ENCODE measurements around the gene PTPRR.

The PTPRR gene

DNA sequence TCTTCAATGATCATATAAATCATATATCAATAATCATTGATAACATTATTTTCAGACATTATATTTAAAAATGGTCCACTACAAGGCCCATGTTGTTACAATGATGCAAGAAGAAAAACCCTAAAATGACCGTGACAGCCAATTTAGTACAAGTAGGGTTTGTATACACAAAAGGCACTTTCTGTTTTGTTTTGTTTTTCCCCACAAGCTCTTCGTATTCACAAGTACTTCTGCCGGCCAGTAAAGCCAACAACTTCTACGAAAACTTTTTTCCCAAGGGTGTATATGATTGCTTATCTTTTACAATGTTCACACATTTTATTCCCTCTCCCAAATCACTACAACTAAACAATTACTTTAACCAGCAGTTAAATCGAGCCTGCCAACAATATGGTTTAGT is 292.9 kb downstream of the PTPRR start:
- no peak for DNase-seq (ENCODE audit: extremely low spot score)
- POLR2A ChIA-PET, result no interaction called here
- no peak for TF ChIP-seq FOXK2 (IDR thresholded peaks at IDR 0.05)
- TF ChIP-seq HDGF (IDR thresholded peaks at IDR 0.05; ENCODE audit: borderline replicate concordance), result no peak
- no peak for TF ChIP-seq ELF4 (IDR thresholded peaks at IDR 0.05)
- TF ChIP-seq CTBP1 (IDR thresholded peaks at IDR 0.05; ENCODE audit: borderline replicate concordance), result no peak
- no peak for TF ChIP-seq SUZ12 (IDR thresholded peaks at IDR 0.05)
- TF ChIP-seq ZNF384 (IDR thresholded peaks at IDR 0.05), result no peak
- no peak for TF ChIP-seq BHLHE40 (IDR thresholded peaks at IDR 0.05; ENCODE audit: borderline replicate concordance)
- no peak for TF ChIP-seq L3MBTL2 (conservative IDR thresholded peaks at IDR 0.05)
- TF ChIP-seq SP1 (IDR thresholded peaks at IDR 0.05), result no peak
- CTCF ChIA-PET, result no interaction called here

DNA sequence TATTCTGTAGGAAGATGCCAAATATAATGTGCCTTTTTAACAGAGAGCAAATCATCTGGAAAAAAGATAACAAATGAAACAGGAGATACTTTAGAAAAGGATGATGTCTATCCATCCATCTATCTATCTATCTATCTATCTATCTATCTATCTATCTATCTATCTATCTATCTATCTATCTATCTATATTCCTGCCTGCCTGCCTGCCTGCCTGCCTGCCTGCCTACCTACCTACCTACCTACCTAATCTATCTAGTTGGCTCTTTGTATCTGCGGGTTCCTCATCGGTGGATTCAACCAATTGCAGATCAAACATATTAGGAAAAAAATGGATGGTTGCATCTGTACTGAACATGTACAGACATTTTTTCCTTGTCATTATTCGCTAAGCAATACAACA is 294.4 kb downstream of the PTPRR start:
- TF ChIP-seq, protein P1, sequence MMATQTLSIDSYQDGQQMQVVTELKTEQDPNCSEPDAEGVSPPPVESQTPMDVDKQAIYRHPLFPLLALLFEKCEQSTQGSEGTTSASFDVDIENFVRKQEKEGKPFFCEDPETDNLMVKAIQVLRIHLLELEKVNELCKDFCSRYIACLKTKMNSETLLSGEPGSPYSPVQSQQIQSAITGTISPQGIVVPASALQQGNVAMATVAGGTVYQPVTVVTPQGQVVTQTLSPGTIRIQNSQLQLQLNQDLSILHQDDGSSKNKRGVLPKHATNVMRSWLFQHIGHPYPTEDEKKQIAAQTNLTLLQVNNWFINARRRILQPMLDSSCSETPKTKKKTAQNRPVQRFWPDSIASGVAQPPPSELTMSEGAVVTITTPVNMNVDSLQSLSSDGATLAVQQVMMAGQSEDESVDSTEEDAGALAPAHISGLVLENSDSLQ (IDR thresholded peaks at IDR 0.05), result no peak
- ChIA-PET POLR2A (no interaction called here), CTCF (no interaction called here)

DNA sequence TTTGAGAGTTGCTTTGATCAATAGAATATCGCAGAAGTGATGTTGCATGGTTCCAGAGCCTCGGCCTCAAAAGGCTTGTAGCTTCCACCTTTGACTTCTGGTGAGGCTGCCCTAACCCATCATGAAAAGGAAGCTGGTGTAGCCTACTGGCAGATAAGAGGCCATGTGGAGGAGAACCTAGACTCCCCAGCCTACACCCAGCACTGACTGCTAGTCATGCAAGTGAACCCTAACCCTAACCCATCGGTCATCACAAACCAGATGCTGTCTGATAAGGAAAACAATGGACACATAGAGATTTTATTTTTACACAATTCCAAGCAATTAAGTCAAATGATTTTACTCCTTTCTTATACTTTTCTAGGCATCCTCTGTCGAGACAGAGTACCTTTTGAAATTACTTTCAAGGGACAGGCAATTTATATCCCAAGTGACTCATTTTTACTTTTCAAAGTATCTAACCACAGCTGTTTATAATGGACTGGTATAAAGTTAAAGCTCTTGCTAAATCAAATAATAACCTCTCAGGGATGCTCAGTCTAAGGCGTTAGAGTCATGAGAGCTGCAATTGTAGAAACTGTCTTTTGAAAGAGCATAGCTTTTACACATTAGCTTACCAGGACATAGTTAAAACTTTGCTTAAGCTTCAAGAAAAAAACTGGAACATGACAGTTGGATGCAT is 300.9 kb downstream of the PTPRR start:
- no peak for DNase-seq (ENCODE audit: extremely low spot score)
- POLR2A ChIA-PET, result no interaction called here
- CTCF ChIA-PET, result no interaction called here
- TF ChIP-seq CTBP1 (IDR thresholded peaks at IDR 0.05; ENCODE audit: borderline replicate concordance) (no peak), LEF1 (IDR thresholded peaks at IDR 0.05; ENCODE audit: borderline replicate concordance) (no peak), FOXA1 (IDR thresholded peaks at IDR 0.05) (no peak), BHLHE40 (IDR thresholded peaks at IDR 0.05; ENCODE audit: borderline replicate concordance) (no peak), FOXM1 (IDR thresholded peaks at IDR 0.05; ENCODE audit: borderline replicate concordance) (no peak), SUZ12 (IDR thresholded peaks at IDR 0.05) (no peak), HDGF (IDR thresholded peaks at IDR 0.05; ENCODE audit: borderline replicate concordance) (no peak), TARDBP (IDR thresholded peaks at IDR 0.05) (no peak), ARNT (IDR thresholded peaks at IDR 0.05) (no peak)
- TF ChIP-seq, protein P1 (IDR thresholded peaks at IDR 0.05), result no peak

More for the DNA sequence above, 294.4 kb downstream of the PTPRR start:
- no peak for DNase-seq (ENCODE audit: extremely low spot score)

DNA sequence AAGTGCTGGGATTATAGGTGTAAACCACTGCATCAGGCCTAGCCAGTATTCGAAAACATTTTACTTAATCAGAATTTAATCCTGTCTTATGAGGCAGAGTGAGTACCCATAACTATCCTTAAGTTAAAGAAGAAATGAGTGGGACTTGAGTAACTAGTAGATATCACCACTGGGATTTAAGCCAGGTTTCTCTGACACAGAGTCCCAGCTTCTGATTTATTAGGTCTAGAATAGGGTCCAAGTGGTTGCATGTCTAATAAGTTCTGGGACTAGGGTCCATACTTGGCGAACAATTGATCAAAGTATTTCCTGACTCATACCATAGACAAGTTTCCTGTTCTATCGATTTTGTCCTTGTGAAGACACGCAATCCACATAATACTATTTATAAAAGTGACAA is 302.2 kb downstream of the PTPRR start:
- TF ChIP-seq LEF1 (IDR thresholded peaks at IDR 0.05; ENCODE audit: borderline replicate concordance) (no peak), FOXM1 (IDR thresholded peaks at IDR 0.05; ENCODE audit: borderline replicate concordance) (no peak), SUZ12 (IDR thresholded peaks at IDR 0.05) (no peak), TARDBP (IDR thresholded peaks at IDR 0.05) (no peak), HDGF (IDR thresholded peaks at IDR 0.05; ENCODE audit: borderline replicate concordance) (no peak), BHLHE40 (IDR thresholded peaks at IDR 0.05; ENCODE audit: borderline replicate concordance) (no peak), ARNT (IDR thresholded peaks at IDR 0.05) (no peak), FOXK2 (IDR thresholded peaks at IDR 0.05) (no peak), NFRKB (IDR thresholded peaks at IDR 0.05) (no peak), SP1 (IDR thresholded peaks at IDR 0.05) (no peak), ZNF384 (IDR thresholded peaks at IDR 0.05) (no peak), ELF4 (IDR thresholded peaks at IDR 0.05) (no peak), L3MBTL2 (conservative IDR thresholded peaks at IDR 0.05) (no peak), FOXA1 (IDR thresholded peaks at IDR 0.05) (no peak), CTBP1 (IDR thresholded peaks at IDR 0.05; ENCODE audit: borderline replicate concordance) (no peak)
- TF ChIP-seq, protein P1 (IDR thresholded peaks at IDR 0.05), result no peak
- no peak for DNase-seq (ENCODE audit: extremely low spot score)
- ChIA-PET CTCF (no interaction called here), POLR2A (no interaction called here)

DNA sequence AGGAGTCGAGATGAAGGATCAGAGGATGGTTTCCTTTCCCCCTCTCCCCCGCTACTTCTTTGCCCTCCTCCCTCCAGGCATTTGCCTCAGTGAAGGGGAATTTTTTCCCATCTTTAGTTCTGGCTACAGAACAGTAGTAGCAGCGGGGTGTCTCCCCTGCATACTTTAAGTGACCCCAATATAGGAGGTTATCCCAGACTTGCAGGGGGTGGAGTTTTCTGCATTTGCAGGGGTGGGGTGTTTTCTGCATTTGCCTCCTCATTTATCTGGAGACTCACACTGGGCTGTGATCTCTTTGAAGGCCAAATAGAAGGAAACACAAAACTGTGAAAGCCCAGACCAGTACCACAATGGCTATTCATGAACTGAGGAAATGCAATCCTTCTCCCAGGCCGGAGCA is 303.1 kb downstream of the PTPRR start:
- ChIA-PET POLR2A (no interaction called here), CTCF (no interaction called here)
- no peak for DNase-seq (ENCODE audit: extremely low spot score)
- no peak for TF ChIP-seq HDGF (IDR thresholded peaks at IDR 0.05; ENCODE audit: borderline replicate concordance)
- no peak for TF ChIP-seq SUZ12 (IDR thresholded peaks at IDR 0.05)
- TF ChIP-seq TARDBP (IDR thresholded peaks at IDR 0.05), result no peak
- no peak for TF ChIP-seq FOXM1 (IDR thresholded peaks at IDR 0.05; ENCODE audit: borderline replicate concordance)
- TF ChIP-seq ELF4 (IDR thresholded peaks at IDR 0.05), result no peak
- TF ChIP-seq NFRKB (IDR thresholded peaks at IDR 0.05), result no peak
- no peak for TF ChIP-seq ARNT (IDR thresholded peaks at IDR 0.05)
- TF ChIP-seq BHLHE40 (IDR thresholded peaks at IDR 0.05; ENCODE audit: borderline replicate concordance), result no peak
- no peak for TF ChIP-seq LEF1 (IDR thresholded peaks at IDR 0.05; ENCODE audit: borderline replicate concordance)
- no peak for TF ChIP-seq SP1 (IDR thresholded peaks at IDR 0.05)

DNA sequence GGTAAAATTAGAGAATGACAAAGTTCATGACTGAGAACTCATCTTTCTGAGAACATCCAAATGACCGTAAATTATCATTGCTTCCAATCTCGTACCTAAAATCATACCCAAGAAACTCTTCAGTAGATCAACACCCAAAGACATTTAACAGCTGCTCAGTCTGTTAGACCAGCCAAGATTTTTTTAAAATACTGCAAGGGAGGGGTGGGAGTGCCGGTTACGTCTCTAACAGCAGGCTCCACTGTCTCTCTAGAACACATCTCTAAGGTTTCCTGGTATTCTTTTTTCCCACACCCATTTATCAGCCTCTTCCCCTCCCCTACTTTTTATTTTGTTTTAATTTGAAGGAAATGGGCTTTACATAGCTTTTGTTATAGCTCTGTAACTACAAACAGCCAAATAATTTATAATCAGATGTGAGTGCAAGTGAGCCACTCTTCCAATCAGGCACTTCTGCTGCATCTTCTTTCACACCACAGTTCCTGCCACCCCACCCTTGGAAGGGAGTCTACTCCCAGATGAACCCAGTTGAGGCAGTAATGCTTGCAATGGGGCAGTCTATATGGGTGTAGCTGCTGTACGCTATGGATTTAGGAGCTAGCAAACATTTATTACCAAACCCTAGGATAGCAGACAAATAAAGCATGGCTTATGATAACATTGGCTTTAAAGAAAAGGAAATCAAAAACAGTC is 305.2 kb downstream of the PTPRR start:
- no peak for TF ChIP-seq LEF1 (IDR thresholded peaks at IDR 0.05; ENCODE audit: borderline replicate concordance)
- no peak for TF ChIP-seq HDGF (IDR thresholded peaks at IDR 0.05; ENCODE audit: borderline replicate concordance)
- TF ChIP-seq ZNF384 (IDR thresholded peaks at IDR 0.05), result no peak
- ChIA-PET CTCF (no interaction called here), POLR2A (no interaction called here)
- no peak for DNase-seq (ENCODE audit: extremely low spot score)

Measured in HEK293T (cell line).